Kidney (tissue), 14 donors: Measurements from ENCODE around the gene NHSL1. TPM values are rescaled to one million over a fixed set of nuclear protein-coding genes. Genes with fewer than 3 reads are reported as not detected.

Experiments
- DNase-seq, 5 donors: peaks; one replicate each; pipeline ENCODE4 v3.0.0-alpha.2; 2013 to 2020
- FAIRE-seq: peaks from 2 replicates; lab custom pipeline; 2012; peaks lifted over from hg19 to GRCh38; lab: Jason Lieb, UNC
- H3K27ac ChIP-seq, 2 donors: one replicate each; pipeline ENCODE4 v1.7.0; 2013; ENCODE audit warnings: low read depth in 2 of 2, low read length in 2 of 2, inconsistent platforms in 1 of 2
- H3K27me3 ChIP-seq: one replicate; pipeline ENCODE4 v1.7.1; 2013; ENCODE audit warnings: low read length, inconsistent platforms; ENCODE audit not compliant: control insufficient read depth, insufficient read depth
- H3K36me3 ChIP-seq, 3 donors: one replicate each; pipeline versions ENCODE4 v1.7.0 to v1.7.1; 2013; ENCODE audit warnings: low read length in 3 of 3, control low read depth in 1 of 3, inconsistent platforms in 1 of 3; ENCODE audit not compliant: insufficient read depth in 3 of 3, control insufficient read depth in 2 of 3
- H3K4me1 ChIP-seq, 3 donors: one replicate each; pipeline versions ENCODE4 v1.7.0 to v1.7.1; 2013; ENCODE audit warnings: low read length in 3 of 3, inconsistent platforms in 1 of 3, low read depth in 1 of 3; ENCODE audit not compliant: control insufficient read depth in 2 of 3, insufficient read depth in 2 of 3
- H3K4me3 ChIP-seq, 3 donors: one replicate each; pipeline versions ENCODE4 v1.7.0 to v1.8.1; 2013; ENCODE audit warnings: low read length in 3 of 3, control low read depth in 1 of 3, inconsistent platforms in 1 of 3
- H3K9ac ChIP-seq, 3 donors: one replicate each; pipeline versions ENCODE4 v1.7.0 to v1.7.1; 2013; ENCODE audit warnings: low read length in 3 of 3, control low read depth in 1 of 3, inconsistent platforms in 1 of 3
- H3K9me3 ChIP-seq, 3 donors: one replicate each; pipeline versions ENCODE4 v1.7.0 to v1.7.1; 2013; ENCODE audit warnings: low read length in 3 of 3, control low read depth in 1 of 3, inconsistent platforms in 1 of 3; ENCODE audit not compliant: control insufficient read depth in 2 of 3, insufficient read depth in 1 of 3
- CTCF ChIP-seq: IDR thresholded peaks from 3 replicates; pipeline ENCODE4 v1.5.1; 2012; ENCODE audit warnings: mild to moderate bottlenecking, moderate library complexity, borderline replicate concordance; ENCODE audit not compliant: insufficient read depth; ENCODE audit errors: extremely low read depth
- intact Hi-C: fragments of 100-400 bp; cut with DNase I; formaldehyde crosslinking; loops from one replicate; pipeline ENCODE4 v1.11.1; 2022
- polyA plus RNA-seq: library from polyadenylated mRNA; stranded (reverse); fragments of 350-450 nt; fragmentation: Illumina TruSeq; extraction: RNeasy Lipid Tissue Mini Kit (QIAGEN cat#74804); gene quantifications from one replicate; pipeline ENCODE4 v1.2.3, GENCODE V29; 2014; ENCODE audit warnings: low read depth, low replicate concordance; ENCODE audit not compliant: insufficient read depth
- total RNA-seq: library from RNA; stranded (reverse); fragmentation: NEBNext Ultra II Directional; extraction: Animal tissue kit (Norgen Biotek cat#: 25700); gene quantifications from one replicate; pipeline ENCODE4 v1.2.1, GENCODE V29; 2021
- donor health status: control.
- donor health status: control.
- donor health status: control.
- donor health status: control.
- donor health status: control.
- donor health status: DM: yes; HTN: yes; CAD: no.
- donor health status: Normal renal cell carcinoma (clear cell type).

The NHSL1 gene
- total and polyA plus RNA-seq, 2 donors from 2014 or later = 4.4 to 31.4 TPM

- H3K27me3 ChIP-seq = no peaks in the 10 kb centered on the region
- no peak for TF ChIP-seq CTCF
- FAIRE-seq (no peak), DNase-seq (no peak)
- no peak overlapping the region for H3K9ac ChIP-seq
- no peaks in the 10 kb centered on the region for H3K9me3 ChIP-seq
- intact Hi-C loops = no loop called here
- no peaks in the 10 kb centered on the region for H3K4me1 ChIP-seq
- no peak overlapping the region for H3K27ac ChIP-seq
- H3K36me3 ChIP-seq = no peaks in the 10 kb centered on the region
- H3K4me3 ChIP-seq = no peak overlapping the region
Measured at GRCh38 chr6:138389551-138389950, 109.7 kb downstream of the NHSL1 start.

GRCh38 chr6:138387577-138388368 lies 111.5 kb downstream of the NHSL1 start:
- H3K9me3 ChIP-seq = no peaks in the 10 kb centered on the region
- FAIRE-seq (no peak), DNase-seq (no peak)
- H3K4me3 ChIP-seq = no peak overlapping the region
- H3K9ac ChIP-seq = no peak overlapping the region
- intact Hi-C loops = no loop called here
- no peak for TF ChIP-seq CTCF
- no peaks in the 10 kb centered on the region for H3K27me3 ChIP-seq
- H3K36me3 ChIP-seq = no peaks in the 10 kb centered on the region
- H3K4me1 ChIP-seq = no peaks in the 10 kb centered on the region
- H3K27ac ChIP-seq = no peak overlapping the region

DNA sequence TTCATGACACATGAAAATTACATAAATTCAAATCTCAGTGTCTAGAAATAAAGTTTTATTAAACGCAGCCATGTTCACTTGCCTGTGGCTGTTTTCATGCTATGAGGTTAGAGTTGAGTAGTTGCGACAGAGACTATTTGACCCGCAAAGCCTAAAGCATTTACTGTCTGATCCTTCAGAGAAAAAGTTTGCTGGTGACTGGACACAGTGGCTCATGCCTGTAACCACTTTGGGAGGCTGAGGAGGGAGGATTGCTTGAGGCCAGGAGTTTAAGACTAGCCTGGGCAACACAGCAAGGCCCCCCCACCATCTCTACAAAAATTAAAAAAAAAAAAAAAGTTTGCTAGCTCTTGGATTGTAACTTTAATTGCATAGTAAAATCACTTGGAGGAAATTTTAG lies 112.4 kb downstream of the NHSL1 start:
- intact Hi-C loops = no loop called here
- H3K9me3 ChIP-seq = no peaks in the 10 kb centered on the region
- no peak for TF ChIP-seq CTCF
- H3K4me3 ChIP-seq = no peak overlapping the region
- H3K4me1 ChIP-seq = no peaks in the 10 kb centered on the region
- H3K27ac ChIP-seq = no peak overlapping the region
- H3K36me3 ChIP-seq = no peaks in the 10 kb centered on the region
- no peaks in the 10 kb centered on the region for H3K27me3 ChIP-seq
- DNase-seq = no peak
- no peak for FAIRE-seq
- H3K9ac ChIP-seq = no peak overlapping the region
